Common myeloid progenitor, CD34-positive (primary cell): Measurements from ENCODE around the gene ABCG1.

Source experiments
- CTCF ChIA-PET: fragments of 350-600 bp; sonication (Branson Sonifier 250); formaldehyde crosslinking; loops from one replicate; lab custom pipeline; 2021; ENCODE audit warnings: antibody characterized with exemption; lab: Charles Lee
- POLR2A ChIA-PET: fragments of 350-600 bp; sonication (Branson Sonifier 250); formaldehyde crosslinking; loops from one replicate; lab custom pipeline; 2021; ENCODE audit warnings: antibody characterized with exemption; lab: Charles Lee
- DNase-seq, 3 donors: peaks; one replicate each; pipeline versions ENCODE4 v3.0.0 to v3.0.0-alpha.2; 2013
- H3K27ac ChIP-seq, 2 experiments: 1 replicate in 1 of 2; 2 replicates in 1 of 2; pipeline ENCODE4 v1.7.0; 2013; ENCODE audit warnings: inconsistent platforms in 2 of 2, low read length in 2 of 2, mild to moderate bottlenecking in 2 of 2, low read depth in 1 of 2, moderate library complexity in 1 of 2; ENCODE audit not compliant: severe bottlenecking in 2 of 2, insufficient read depth in 1 of 2, poor library complexity in 1 of 2
- H3K27me3 ChIP-seq, 5 experiments: replicated peaks in 2 of 5; 1 replicate in 3 of 5; 2 replicates in 2 of 5; pipeline versions ENCODE4 v1.6.1 to v1.7.0; 2013; ENCODE audit warnings: low read length in 4 of 5, mild to moderate bottlenecking in 2 of 5, moderate library complexity in 2 of 5, inconsistent platforms in 1 of 5; ENCODE audit not compliant: insufficient read depth in 5 of 5, control insufficient read depth in 4 of 5
- H3K36me3 ChIP-seq, 4 experiments: 1 replicate in 2 of 4; 2 replicates in 2 of 4; pipeline versions ENCODE4 v1.6.1 to v1.7.0; 2013; ENCODE audit warnings: low read length in 3 of 4, control low read depth in 1 of 4, mild to moderate bottlenecking in 1 of 4; ENCODE audit not compliant: control insufficient read depth in 4 of 4, insufficient read depth in 4 of 4
- H3K4me1 ChIP-seq, 4 experiments: 1 replicate in 3 of 4; 2 replicates in 1 of 4; pipeline versions ENCODE4 v1.6.1 to v1.7.1; 2013; ENCODE audit warnings: low read length in 3 of 4, mild to moderate bottlenecking in 3 of 4, control low read depth in 1 of 4, inconsistent platforms in 1 of 4, moderate library complexity in 1 of 4; ENCODE audit not compliant: control insufficient read depth in 4 of 4, insufficient read depth in 4 of 4; ENCODE audit errors: control extremely low read depth in 1 of 4
- H3K4me3 ChIP-seq, 7 experiments: 1 replicate in 4 of 7; 2 replicates in 3 of 7; pipeline versions ENCODE4 v1.5.1 to v1.7.0; 2013; ENCODE audit warnings: mild to moderate bottlenecking in 7 of 7, low read length in 6 of 7, moderate library complexity in 6 of 7, inconsistent platforms in 2 of 7, low read depth in 2 of 7, control low read depth in 1 of 7; ENCODE audit not compliant: insufficient read depth in 4 of 7, control insufficient read depth in 1 of 7; ENCODE audit errors: extremely low read depth in 1 of 7
- H3K9me3 ChIP-seq, 5 experiments: 1 replicate in 4 of 5; 2 replicates in 1 of 5; pipeline versions ENCODE4 v1.6.1 to v1.7.1; 2013; ENCODE audit warnings: low read length in 4 of 5, mild to moderate bottlenecking in 2 of 5, inconsistent platforms in 1 of 5, low read depth in 1 of 5, moderate library complexity in 1 of 5; ENCODE audit not compliant: control insufficient read depth in 4 of 5, insufficient read depth in 2 of 5; ENCODE audit errors: control extremely low read depth in 1 of 5
- WGBS: methylation state at CpG from one replicate; pipeline ENCODE4 v1.1.5; 2013; ENCODE audit not compliant: insufficient coverage; 5-methylcytosine and 5-hydroxymethylcytosine counted together

The ABCG1 gene

GRCh38 chr21:42346441-42346840 lies 127.5 kb downstream of the ABCG1 start:
- Histone ChIP-seq H3K27ac (no peak overlapping the region), H3K36me3 (no peaks in the 10 kb centered on the region), H3K4me1 (no peaks in the 10 kb centered on the region), H3K4me3 (no peak overlapping the region), H3K9me3 (no peaks in the 10 kb centered on the region), H3K27me3 (no peaks in the 10 kb centered on the region)
- WGBS, result 97% methylated on average over 9 of the region's 9 CpGs
- ChIA-PET CTCF (no interaction called here), POLR2A (no interaction called here)
- no peak for DNase-seq
